IMR-90 (cell line): Measurements from ENCODE around the gene RASGRP3. TPM values are rescaled to one million over a fixed set of nuclear protein-coding genes. Genes with fewer than 3 reads are reported as not detected.

Source experiments
- ATAC-seq: fragments of 200-7000 bp; cut with Tn5 transposase; 2 replicates; pipeline ENCODE4 v1.9.1; 2020; ENCODE audit warnings: low read depth, mild to moderate bottlenecking, moderate library complexity
- BruUV-seq: library from RNA; stranded (reverse); fragments of 400-500 nt; replicated peaks from 2 replicates; lab custom pipeline; 2021; lab: Mats Ljungman, UMichigan
- CTCF ChIA-PET: fragments of 300-600 bp; formaldehyde crosslinking; extraction: SDS; loops from one replicate; lab custom pipeline; 2021; ENCODE audit warnings: antibody characterized with exemption; lab: Yijun Ruan, JAX
- POLR2A ChIA-PET: fragments of 300-600 bp; sonication (Branson Sonifier 250); formaldehyde crosslinking; loops from one replicate; lab custom pipeline; 2022; ENCODE audit warnings: antibody characterized with exemption; ENCODE audit not compliant: unreplicated experiment; lab: Charles Lee
- DNase-seq: peaks from one replicate; pipeline ENCODE4 v3.0.0; 2013
- H2AFZ ChIP-seq: replicated peaks from 2 replicates; pipeline ENCODE3; 2013; ENCODE audit warnings: low read length, mild to moderate bottlenecking; ENCODE audit not compliant: poor library complexity
- H2AK5ac ChIP-seq: 2 replicates; pipeline ENCODE4 v1.6.1; 2013; ENCODE audit warnings: low read depth, low read length, inconsistent platforms
- H2AK9ac ChIP-seq: replicated peaks from 2 replicates; pipeline ENCODE3; 2013; ENCODE audit warnings: mild to moderate bottlenecking, low read depth, low read length, moderate library complexity; ENCODE audit not compliant: poor library complexity
- H2BK120ac ChIP-seq: 2 replicates; pipeline ENCODE4 v1.6.1; 2013; ENCODE audit warnings: low read depth, low read length, inconsistent platforms
- H2BK15ac ChIP-seq: 3 replicates; pipeline ENCODE4 v1.6.1; 2013; ENCODE audit warnings: low read depth, low read length, inconsistent platforms
- H2BK20ac ChIP-seq: 2 replicates; pipeline ENCODE4 v1.6.1; 2013; ENCODE audit warnings: low read depth, mild to moderate bottlenecking, inconsistent platforms, low read length, moderate library complexity
- H2BK5ac ChIP-seq: 2 replicates; pipeline ENCODE4 v1.6.1; 2013; ENCODE audit warnings: mild to moderate bottlenecking, low read depth, low read length, inconsistent platforms; ENCODE audit not compliant: poor library complexity, severe bottlenecking
- H3K14ac ChIP-seq: replicated peaks from 2 replicates; pipeline ENCODE4 v1.6.1; 2013; ENCODE audit warnings: low read depth, low read length, inconsistent platforms
- H3K18ac ChIP-seq: 2 replicates; pipeline ENCODE4 v1.6.1; 2013; ENCODE audit warnings: low read depth, low read length, control low read depth
- H3K23ac ChIP-seq: 2 replicates; pipeline ENCODE4 v1.6.1; 2013; ENCODE audit warnings: low read depth, low read length, inconsistent platforms
- H3K27ac ChIP-seq: 2 replicates; pipeline ENCODE4 v1.5.1; 2013; ENCODE audit warnings: mild to moderate bottlenecking, control low read depth, low read length; ENCODE audit not compliant: insufficient read depth
- H3K27me3 ChIP-seq: 2 replicates; pipeline ENCODE4 v1.6.1; 2013; ENCODE audit warnings: low read length; ENCODE audit not compliant: control insufficient read depth, insufficient read depth
- H3K36me3 ChIP-seq: 2 replicates; pipeline ENCODE4 v1.6.1; 2013; ENCODE audit warnings: low read length, mixed read lengths; ENCODE audit not compliant: control insufficient read depth, insufficient read depth
- H3K4ac ChIP-seq: 2 replicates; pipeline ENCODE4 v1.6.1; 2013; ENCODE audit warnings: low read depth, low read length, inconsistent platforms
- H3K4me1 ChIP-seq: 2 replicates; pipeline ENCODE4 v1.6.1; 2013; ENCODE audit warnings: low read length, mixed read lengths; ENCODE audit not compliant: control insufficient read depth, insufficient read depth
- H3K4me2 ChIP-seq: 2 replicates; pipeline ENCODE4 v1.6.1; 2013; ENCODE audit warnings: low read depth, mild to moderate bottlenecking, control low read depth, low read length, moderate library complexity
- H3K4me3 ChIP-seq: 2 replicates; pipeline ENCODE4 v1.5.1; 2013; ENCODE audit warnings: low read depth, mild to moderate bottlenecking, control low read depth, low read length, moderate library complexity; ENCODE audit not compliant: insufficient read depth
- H3K56ac ChIP-seq: 2 replicates; pipeline ENCODE4 v1.6.1; 2013; ENCODE audit warnings: low read length, inconsistent platforms; ENCODE audit not compliant: insufficient read depth; ENCODE audit errors: extremely low read depth
- H3K79me1 ChIP-seq, 2 experiments: 2 replicates each; pipeline ENCODE4 v1.6.1; 2013; ENCODE audit warnings: low read length in 2 of 2, inconsistent platforms in 1 of 2, low read depth in 1 of 2
- H3K9ac ChIP-seq: 2 replicates; pipeline ENCODE4 v1.6.1; 2013; ENCODE audit warnings: low read depth, low read length, control low read depth
- H3K9me1 ChIP-seq: 2 replicates; pipeline ENCODE4 v1.6.1; 2013; ENCODE audit warnings: low read length, inconsistent platforms; ENCODE audit not compliant: insufficient read depth
- H3K9me3 ChIP-seq: 2 replicates; pipeline ENCODE4 v1.6.1; 2013; ENCODE audit warnings: low read length; ENCODE audit not compliant: control insufficient read depth, insufficient read depth
- H4K20me1 ChIP-seq: 2 replicates; pipeline ENCODE4 v1.6.1; 2013; ENCODE audit warnings: low read length, inconsistent platforms; ENCODE audit not compliant: insufficient read depth
- H4K5ac ChIP-seq: 2 replicates; pipeline ENCODE4 v1.6.1; 2013; ENCODE audit warnings: mild to moderate bottlenecking, low read depth, low read length, control low read depth
- H4K8ac ChIP-seq, 2 experiments: 2 replicates each; pipeline ENCODE4 v1.6.1; 2013; ENCODE audit warnings: low read depth in 2 of 2, low read length in 2 of 2, control low read depth in 1 of 2, inconsistent platforms in 1 of 2
- H4K91ac ChIP-seq: 2 replicates; pipeline ENCODE4 v1.6.1; 2013; ENCODE audit warnings: low read depth, low read length, inconsistent platforms; ENCODE audit not compliant: insufficient read depth
- BHLHE40 ChIP-seq: fragments of 150-350 bp; IDR thresholded peaks from 2 replicates; pipeline ENCODE4 v1.6.1; 2016; ENCODE audit warnings: mild to moderate bottlenecking, low read depth, low read length
- CHD1 ChIP-seq: IDR thresholded peaks from 2 replicates; pipeline ENCODE4 v1.6.1; 2012; ENCODE audit warnings: low read depth, low read length, improper control_type of control experiment
- MAZ ChIP-seq: IDR thresholded peaks from 2 replicates; pipeline ENCODE4 v1.6.1; 2012; ENCODE audit warnings: low read depth, mild to moderate bottlenecking, low read length, improper control_type of control experiment, moderate library complexity, borderline replicate concordance
- MXI1 ChIP-seq: IDR thresholded peaks from 2 replicates; pipeline ENCODE4 v1.6.1; 2012; ENCODE audit warnings: low read depth, mild to moderate bottlenecking, low read length, moderate library complexity, borderline replicate concordance
- NFE2L2 ChIP-seq: fragments of 150-350 bp; IDR thresholded peaks from 2 replicates; pipeline ENCODE4 v1.6.1; 2016; ENCODE audit warnings: low read depth, mild to moderate bottlenecking, low read length
- POLR2A ChIP-seq: IDR thresholded peaks from 2 replicates; pipeline ENCODE4 v1.6.1; 2012; ENCODE audit warnings: mild to moderate bottlenecking, low read depth, low read length
- RFX5 ChIP-seq: IDR thresholded peaks from 2 replicates; pipeline ENCODE4 v1.8.0; 2012; ENCODE audit warnings: low read depth, mild to moderate bottlenecking, low read length, moderate library complexity
- SMC3 ChIP-seq: fragments of 150-350 bp; IDR thresholded peaks from 2 replicates; pipeline ENCODE4 v1.6.1; 2016; ENCODE audit warnings: low read depth, mild to moderate bottlenecking, antibody characterized with exemption, low read length, moderate library complexity
- WGBS, 2 experiments: methylation state at CpG; one replicate each; pipeline versions ENCODE4 v1.1.5 to v1.1.7; 2013; ENCODE audit warnings: missing lambda C conversion rate in 2 of 2; ENCODE audit not compliant: insufficient read length in 1 of 2; ENCODE audit errors: extremely low coverage in 2 of 2; 5-methylcytosine and 5-hydroxymethylcytosine counted together
- dilution Hi-C: fragments of 300-500 bp; cut with HindIII; formaldehyde crosslinking; loops from one replicate; pipeline ENCODE4 v1.14.3; 2018; ENCODE audit warnings: low sequenced_read_pairs; ENCODE audit not compliant: unreplicated experiment
- in situ Hi-C: fragments of 300-500 bp; cut with MboI; formaldehyde crosslinking; loops from 3 replicates; pipeline ENCODE4 v1.14.3; 2019; ENCODE audit warnings: low sequenced_read_pairs, inconsistent platforms, mixed read lengths
- intact Hi-C: fragments of 100-400 bp; cut with micrococcal nuclease; formaldehyde crosslinking; loops from 2 replicates; pipeline ENCODE4 v1.10.0; 2022
- polyA plus RNA-seq, 3 experiments: library from polyadenylated mRNA; depleted of rRNA; stranded (reverse); fragments of >200 nt; gene quantifications; 2 replicates each; pipeline ENCODE4 v1.2.3, GENCODE V29; 2012; ENCODE audit warnings: low replicate concordance in 1 of 3
- total RNA-seq: library from RNA; depleted of rRNA; stranded (reverse); fragments of >200 nt; gene quantifications from 2 replicates; pipeline ENCODE4 v1.2.3, GENCODE V29; 2012

Gene RASGRP3
- total and polyA plus RNA-seq, 2 of the 4 experiments (the other 2 are of a cell fraction): 1.7 to 3.0 TPM

DNA sequence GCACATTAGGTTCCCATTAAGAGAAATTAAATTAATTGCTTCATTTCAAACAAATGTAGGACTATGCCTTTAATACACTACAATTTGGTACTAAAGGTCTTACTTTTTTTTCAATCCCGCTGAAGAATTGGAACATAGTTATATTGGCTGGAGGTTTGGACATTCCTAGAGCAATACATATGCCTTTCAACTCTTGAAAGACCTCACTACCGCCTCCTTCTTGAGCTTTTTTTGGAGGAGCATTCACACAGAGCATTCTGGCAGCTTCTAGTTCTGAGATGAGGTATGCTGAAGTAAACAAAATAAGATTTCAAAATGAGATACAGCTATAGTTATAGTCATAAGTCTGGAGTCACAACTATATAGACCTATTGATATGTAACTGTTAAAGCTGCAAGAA, 111.8 kb downstream of the RASGRP3 start:
- H3K9me3 ChIP-seq: no peaks in the 10 kb centered on the region
- H2AFZ ChIP-seq: no peak overlapping the region
- H3K18ac ChIP-seq: no peak overlapping the region
- H2BK15ac ChIP-seq: no peak overlapping the region
- H4K91ac ChIP-seq: no peak overlapping the region
- H2BK5ac ChIP-seq: no peak overlapping the region
- BruUV-seq: no TSS peak
- DNase-seq: peak; percentile 21
- H3K4me1 ChIP-seq: peaks cover 4% of the 10 kb centered on the region; the same call in 1 of the 2 replicates
- no peak overlapping the region for H4K5ac ChIP-seq
- in situ Hi-C loops (no loop called here), dilution Hi-C loops (no loop called here), intact Hi-C loops (loop anchor here (5.0 to 10.0 kb wide), 4 partner anchors 453 to 623 kb away; no protein-coding TSS in a partner anchor)
- WGBS, 2 experiments: no CpG with 5 or more reads among the region's 2 CpGs
- H2AK5ac ChIP-seq: no peak overlapping the region
- no peaks in the 10 kb centered on the region for H3K27me3 ChIP-seq
- peaks cover 38% of the 10 kb centered on the region for H3K36me3 ChIP-seq
- H2BK120ac ChIP-seq: no peak overlapping the region
- no peak overlapping the region for H3K4me3 ChIP-seq
- H2AK9ac ChIP-seq: no peak overlapping the region
- no peak overlapping the region for H3K14ac ChIP-seq
- H3K9ac ChIP-seq: no peak overlapping the region
- no peak overlapping the region for H3K27ac ChIP-seq
- peaks cover 6% of the 10 kb centered on the region; the same call in 1 of the 2 replicates for H3K9me1 ChIP-seq
- ChIA-PET POLR2A (no interaction called here), CTCF (no interaction called here)
- H4K8ac ChIP-seq: no peak overlapping the region
- H3K56ac ChIP-seq: no peak overlapping the region
- no peak overlapping the region for H2BK20ac ChIP-seq
- no peak for ATAC-seq
- TF ChIP-seq MAZ (no peak), NFE2L2 (no peak), RFX5 (no peak), SMC3 (no peak), POLR2A (no peak), CHD1 (no peak), MXI1 (no peak), BHLHE40 (no peak)
- peaks cover 29 to 35% of the 10 kb centered on the region in 2 experiments for H3K79me1 ChIP-seq
- H4K20me1 ChIP-seq: peaks cover 9% of the 10 kb centered on the region; the same call in 1 of the 2 replicates
- no peak overlapping the region for H3K4ac ChIP-seq
- H3K23ac ChIP-seq: no peak overlapping the region
- no peak overlapping the region for H3K4me2 ChIP-seq
